Mammary epithelial cell (primary cell): Measurements from ENCODE around the gene PPP1R13B.

Source experiments
- CTCF ChIP-seq, 2 donors: IDR thresholded peaks in 1 of 2; conservative IDR thresholded peaks in 1 of 2; 2 replicates each; pipeline ENCODE4 v1.5.1; 2011 to 2012; ENCODE audit warnings: inconsistent platforms in 2 of 2, low read length in 2 of 2, mild to moderate bottlenecking in 2 of 2, control low read depth in 1 of 2, low read depth in 1 of 2; ENCODE audit not compliant: insufficient read depth in 1 of 2; ENCODE audit errors: extremely low read depth in 1 of 2
- EZH2 ChIP-seq: IDR thresholded peaks from 2 replicates; pipeline ENCODE4 v1.6.1; 2012; ENCODE audit warnings: low read length, inconsistent platforms, borderline replicate concordance

GRCh38 chr14:103845327-103845726 is 2.0 kb downstream of the PPP1R13B start:
- TF ChIP-seq CTCF (conservative IDR thresholded peaks at IDR 0.05 in 1 of 2, IDR thresholded peaks at IDR 0.05 in 1 of 2; ENCODE audit: extremely low read depth in 1 of 2, insufficient read depth in 1 of 2, low read depth in 1 of 2, low read length in 2 of 2) (no peak), EZH2 (no peak)
